ENCODE results near the gene FAM171A2.

DNA sequence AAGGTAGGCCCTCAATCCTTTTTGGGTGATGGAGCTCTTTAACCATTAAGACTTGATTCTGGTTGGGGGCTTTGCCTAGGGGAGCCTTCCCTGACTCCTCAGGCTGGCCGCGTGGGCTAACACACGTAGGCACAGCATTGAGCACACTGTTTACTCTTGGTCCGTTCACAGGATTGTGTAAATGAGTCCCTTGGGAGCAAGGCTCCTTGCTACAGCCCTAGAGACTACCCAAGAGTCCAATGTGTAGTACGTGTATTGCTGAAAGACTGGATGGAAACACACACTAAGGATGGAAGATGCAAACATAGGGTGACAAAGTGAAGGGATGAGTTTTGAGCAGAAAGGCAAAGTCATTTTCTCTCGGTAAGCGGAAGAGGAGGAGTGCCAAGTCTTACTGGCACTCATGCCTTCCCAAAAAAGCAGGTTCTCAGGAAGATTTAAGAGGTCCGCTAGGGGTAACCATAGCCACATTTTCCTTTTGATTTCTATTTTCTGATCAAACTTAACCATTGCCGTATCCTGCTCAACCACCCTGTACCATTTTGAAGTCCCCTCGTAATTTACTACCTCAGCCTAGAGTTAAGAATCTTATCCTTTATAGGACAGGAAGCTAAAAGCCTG, 26.7 kb upstream of the FAM171A2 start:
- TF ChIP-seq, protein P1, sequence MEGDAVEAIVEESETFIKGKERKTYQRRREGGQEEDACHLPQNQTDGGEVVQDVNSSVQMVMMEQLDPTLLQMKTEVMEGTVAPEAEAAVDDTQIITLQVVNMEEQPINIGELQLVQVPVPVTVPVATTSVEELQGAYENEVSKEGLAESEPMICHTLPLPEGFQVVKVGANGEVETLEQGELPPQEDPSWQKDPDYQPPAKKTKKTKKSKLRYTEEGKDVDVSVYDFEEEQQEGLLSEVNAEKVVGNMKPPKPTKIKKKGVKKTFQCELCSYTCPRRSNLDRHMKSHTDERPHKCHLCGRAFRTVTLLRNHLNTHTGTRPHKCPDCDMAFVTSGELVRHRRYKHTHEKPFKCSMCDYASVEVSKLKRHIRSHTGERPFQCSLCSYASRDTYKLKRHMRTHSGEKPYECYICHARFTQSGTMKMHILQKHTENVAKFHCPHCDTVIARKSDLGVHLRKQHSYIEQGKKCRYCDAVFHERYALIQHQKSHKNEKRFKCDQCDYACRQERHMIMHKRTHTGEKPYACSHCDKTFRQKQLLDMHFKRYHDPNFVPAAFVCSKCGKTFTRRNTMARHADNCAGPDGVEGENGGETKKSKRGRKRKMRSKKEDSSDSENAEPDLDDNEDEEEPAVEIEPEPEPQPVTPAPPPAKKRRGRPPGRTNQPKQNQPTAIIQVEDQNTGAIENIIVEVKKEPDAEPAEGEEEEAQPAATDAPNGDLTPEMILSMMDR (IDR thresholded peaks at IDR 0.05; ENCODE audit: low read depth, low read length, poor library complexity, severe bottlenecking), result no peak
- no peak for TF ChIP-seq EZH2phosphoT487 (IDR thresholded peaks at IDR 0.05; ENCODE audit: borderline replicate concordance, low read length)
